SU-DHL-6 (cell line): ENCODE results near the gene CXXC5.

ENCODE experiments used
- H2AFZ ChIP-seq: fragments of 200-600 bp; sonication (generic); 2 replicates; pipeline ENCODE4 v1.6.1; 2014; ENCODE audit warnings: low read depth, mild to moderate bottlenecking, moderate library complexity, mixed read lengths, antibody characterized with exemption, low read length; ENCODE audit not compliant: severe bottlenecking
- H3F3A ChIP-seq: fragments of 200-600 bp; shearing (Covaris generic); 2 replicates; pipeline ENCODE4 v1.6.0; 2016; ENCODE audit warnings: antibody characterized with exemption, mild to moderate bottlenecking; ENCODE audit not compliant: insufficient read depth
- H3K27ac ChIP-seq: fragments of 200-600 bp; sonication (generic); 2 replicates; pipeline ENCODE4 v1.5.1; 2016; ENCODE audit warnings: low read depth, mild to moderate bottlenecking, low read length, moderate library complexity, mixed read lengths
- H3K27me3 ChIP-seq: fragments of 200-600 bp; sonication (generic), shearing (Covaris generic); 2 replicates; pipeline ENCODE4 v1.6.0; 2014; ENCODE audit warnings: mild to moderate bottlenecking, low read length
- H3K36me3 ChIP-seq: fragments of 200-600 bp; sonication (generic); 2 replicates; pipeline ENCODE4 v1.6.1; 2014; ENCODE audit warnings: mild to moderate bottlenecking, low read length, mixed read lengths
- H3K4me2 ChIP-seq: fragments of 300-600, 200-600 bp; shearing (Covaris generic), sonication (generic); 2 replicates; pipeline ENCODE4 v1.6.0; 2014; ENCODE audit warnings: low read length, low read depth, mild to moderate bottlenecking; ENCODE audit not compliant: poor library complexity, severe bottlenecking
- H3K4me3 ChIP-seq: fragments of 200-600 bp; sonication (generic); 2 replicates; pipeline ENCODE4 v1.5.1; 2014; ENCODE audit warnings: antibody characterized with exemption, low read length, mild to moderate bottlenecking, mixed read lengths; ENCODE audit not compliant: insufficient read depth, poor library complexity, severe bottlenecking
- H3K79me2 ChIP-seq: fragments of 200-600 bp; sonication (generic); 2 replicates; pipeline ENCODE4 v1.6.1; 2014; ENCODE audit warnings: mild to moderate bottlenecking, low read length, moderate library complexity; ENCODE audit not compliant: insufficient read depth
- H3K9ac ChIP-seq: fragments of 200-600 bp; sonication (generic); 2 replicates; pipeline ENCODE4 v1.7.0; 2014; ENCODE audit warnings: mild to moderate bottlenecking, low read length
- H3K9me2 ChIP-seq: fragments of 200-600 bp; sonication (generic); replicated peaks from 2 replicates; pipeline ENCODE4 v1.6.1; 2014; ENCODE audit warnings: low read length; ENCODE audit not compliant: insufficient read depth
- H3K9me3 ChIP-seq: fragments of 200-600 bp; sonication (generic); 2 replicates; pipeline ENCODE4 v1.6.1; 2014; ENCODE audit warnings: low read length, mixed read lengths; ENCODE audit not compliant: insufficient read depth
- H4K20me1 ChIP-seq: fragments of 200-600 bp; sonication (generic); 2 replicates; pipeline ENCODE4 v1.6.1; 2014; ENCODE audit warnings: low read depth, mild to moderate bottlenecking, antibody characterized with exemption, low read length, moderate library complexity, mixed read lengths
- EZH2phosphoT487 ChIP-seq: fragments of 200-600 bp; sonication (generic), shearing (Covaris generic); conservative IDR thresholded peaks from 2 replicates; pipeline ENCODE4 v1.6.1; 2018; ENCODE audit warnings: mild to moderate bottlenecking, antibody characterized with exemption, low read length, moderate library complexity, mixed read lengths
- TF ChIP-seq, protein P1 (sequence below): fragments of 200-600 bp; sonication (generic); IDR thresholded peaks from one replicate; pipeline ENCODE4 v1.5.1; 2017; ENCODE audit warnings: antibody characterized with exemption, mild to moderate bottlenecking, low read length, moderate library complexity; ENCODE audit not compliant: insufficient read depth, poor library complexity, severe bottlenecking

CXXC5 gene

DNA sequence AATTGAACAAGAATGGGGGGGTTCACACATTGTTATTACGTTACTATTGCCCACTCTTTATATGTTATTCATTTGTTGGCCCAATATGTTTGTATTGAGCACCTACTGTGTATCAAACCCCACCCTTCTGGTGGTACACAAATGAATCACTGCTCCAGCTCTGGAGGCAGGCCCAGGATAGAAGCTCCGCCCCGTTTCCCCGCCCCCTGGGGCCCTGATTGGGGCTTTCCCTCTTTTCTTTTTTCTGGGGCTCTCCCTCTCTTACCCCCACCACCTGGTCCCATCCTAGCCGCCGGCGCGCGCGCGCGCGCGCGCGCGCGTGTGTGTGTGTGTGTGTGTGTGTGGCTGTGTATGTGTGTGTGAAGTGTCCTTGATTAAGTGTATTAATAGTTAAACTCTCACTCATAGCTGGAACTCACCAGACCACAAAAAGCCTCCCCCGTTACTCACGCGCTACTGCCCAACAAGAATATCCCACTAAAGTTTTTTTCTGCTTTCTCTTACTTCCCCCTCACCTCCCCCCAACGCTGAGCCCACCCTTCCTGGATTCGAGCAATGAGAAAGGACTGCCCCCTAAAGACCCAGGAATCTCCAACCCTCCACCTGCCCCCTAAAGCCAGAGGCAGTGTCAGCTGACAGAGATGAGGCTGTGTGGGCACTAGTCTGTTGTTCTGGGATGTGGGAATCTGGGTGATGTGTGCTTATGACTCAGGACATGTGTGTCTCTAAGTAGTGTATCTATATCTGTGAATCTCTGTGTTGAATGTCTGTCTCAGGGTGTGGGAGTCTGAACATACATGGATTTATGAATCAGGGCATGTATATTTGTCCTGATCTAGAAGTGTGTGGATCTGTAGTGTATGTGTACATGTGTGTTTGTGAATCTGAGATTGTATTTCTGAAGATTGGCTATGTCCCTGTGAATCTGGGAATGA, 4.0 kb downstream of the CXXC5 start:
- no peaks in the 10 kb centered on the region for H3K9me3 ChIP-seq
- H3K27me3 ChIP-seq: no peaks in the 10 kb centered on the region
- H3K27ac ChIP-seq: peak overlapping the region; percentile 93
- TF ChIP-seq, protein P1, sequence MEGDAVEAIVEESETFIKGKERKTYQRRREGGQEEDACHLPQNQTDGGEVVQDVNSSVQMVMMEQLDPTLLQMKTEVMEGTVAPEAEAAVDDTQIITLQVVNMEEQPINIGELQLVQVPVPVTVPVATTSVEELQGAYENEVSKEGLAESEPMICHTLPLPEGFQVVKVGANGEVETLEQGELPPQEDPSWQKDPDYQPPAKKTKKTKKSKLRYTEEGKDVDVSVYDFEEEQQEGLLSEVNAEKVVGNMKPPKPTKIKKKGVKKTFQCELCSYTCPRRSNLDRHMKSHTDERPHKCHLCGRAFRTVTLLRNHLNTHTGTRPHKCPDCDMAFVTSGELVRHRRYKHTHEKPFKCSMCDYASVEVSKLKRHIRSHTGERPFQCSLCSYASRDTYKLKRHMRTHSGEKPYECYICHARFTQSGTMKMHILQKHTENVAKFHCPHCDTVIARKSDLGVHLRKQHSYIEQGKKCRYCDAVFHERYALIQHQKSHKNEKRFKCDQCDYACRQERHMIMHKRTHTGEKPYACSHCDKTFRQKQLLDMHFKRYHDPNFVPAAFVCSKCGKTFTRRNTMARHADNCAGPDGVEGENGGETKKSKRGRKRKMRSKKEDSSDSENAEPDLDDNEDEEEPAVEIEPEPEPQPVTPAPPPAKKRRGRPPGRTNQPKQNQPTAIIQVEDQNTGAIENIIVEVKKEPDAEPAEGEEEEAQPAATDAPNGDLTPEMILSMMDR: no peak
- TF ChIP-seq EZH2phosphoT487: no peak
- H3K9me2 ChIP-seq: no peaks in the 10 kb centered on the region
- H3K4me2 ChIP-seq: peak overlapping the region; percentile 88
- peaks cover 89% of the 10 kb centered on the region for H3K79me2 ChIP-seq
- H3K36me3 ChIP-seq: no peaks in the 10 kb centered on the region
- peaks cover 26% of the 10 kb centered on the region for H3F3A ChIP-seq
- H3K4me3 ChIP-seq: peak overlapping the region; percentile 75
- H2AFZ ChIP-seq: no peak overlapping the region
- peak overlapping the region; percentile 83 for H3K9ac ChIP-seq
- H4K20me1 ChIP-seq: peaks cover 5% of the 10 kb centered on the region; the same call in 1 of the 2 replicates

DNA sequence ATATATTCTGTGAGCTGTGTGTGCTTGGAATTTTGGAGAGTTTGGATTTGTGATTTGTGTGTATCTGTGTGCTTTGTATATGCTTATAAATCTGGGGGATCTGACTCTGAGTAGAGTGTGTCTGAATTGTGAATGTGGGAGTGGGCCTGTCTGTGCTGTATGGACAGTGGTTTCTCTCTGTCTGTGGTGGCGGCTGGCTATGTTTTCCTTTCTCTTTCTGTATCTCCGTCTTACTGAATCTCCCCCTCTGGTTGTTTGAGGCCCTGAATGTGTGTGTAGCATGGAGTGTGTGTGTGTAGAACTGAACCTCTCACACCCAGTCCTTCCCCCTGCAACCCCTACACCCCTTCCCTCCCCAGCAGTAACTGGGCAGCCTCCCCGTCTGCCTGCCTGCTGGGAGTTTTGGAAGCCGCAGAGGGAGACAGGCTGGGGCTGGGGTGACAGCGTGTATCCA, 4.7 kb downstream of the CXXC5 start:
- TF ChIP-seq, protein P1: no peak
- no peak for TF ChIP-seq EZH2phosphoT487
- H3K27me3 ChIP-seq: no peaks in the 10 kb centered on the region
- H3K36me3 ChIP-seq: no peaks in the 10 kb centered on the region
- H3K27ac ChIP-seq: peak overlapping the region; percentile 93
- peaks cover 26% of the 10 kb centered on the region for H3F3A ChIP-seq
- no peaks in the 10 kb centered on the region for H3K9me2 ChIP-seq
- H2AFZ ChIP-seq: no peak overlapping the region
- no peaks in the 10 kb centered on the region for H3K9me3 ChIP-seq
- H3K79me2 ChIP-seq: peaks cover 96% of the 10 kb centered on the region
- H3K9ac ChIP-seq: peak overlapping the region; percentile 29
- H4K20me1 ChIP-seq: peaks cover 5% of the 10 kb centered on the region; the same call in 1 of the 2 replicates
- no peak overlapping the region for H3K4me3 ChIP-seq
- H3K4me2 ChIP-seq: peak overlapping the region; percentile 88

DNA sequence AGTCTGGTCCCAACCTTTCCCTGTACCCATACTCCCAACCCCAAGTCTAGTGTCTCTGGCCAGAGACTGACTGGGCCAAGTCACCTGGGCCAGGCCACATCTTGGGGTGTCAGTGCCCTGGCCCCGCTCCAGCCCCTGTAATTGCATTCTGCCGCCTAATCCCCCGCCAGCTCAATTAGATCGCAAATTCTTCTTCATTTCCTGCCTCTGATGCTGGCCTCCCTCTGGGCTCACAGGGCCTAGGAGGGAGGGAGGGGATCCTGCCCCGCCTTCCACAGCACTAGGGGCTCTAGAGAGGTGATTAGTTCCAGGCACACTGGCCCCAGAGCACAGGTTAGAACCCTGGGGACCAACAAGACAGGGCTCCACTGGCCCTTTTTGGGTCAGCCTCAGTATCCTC, 5.5 kb downstream of the CXXC5 start:
- Histone ChIP-seq H3K4me2 (peak overlapping the region; percentile 88), H3K9ac (peak overlapping the region; percentile 29), H3K36me3 (no peaks in the 10 kb centered on the region), H3K4me3 (no peak overlapping the region), H3K9me3 (no peaks in the 10 kb centered on the region), H3K27ac (peak overlapping the region; percentile 93), H3F3A (peaks cover 26% of the 10 kb centered on the region), H4K20me1 (peaks cover 5% of the 10 kb centered on the region; the same call in 1 of the 2 replicates), H3K9me2 (no peaks in the 10 kb centered on the region), H3K79me2 (peaks cover 100% of the 10 kb centered on the region), H3K27me3 (no peaks in the 10 kb centered on the region), H2AFZ (no peak overlapping the region)
- TF ChIP-seq EZH2phosphoT487: no peak
- TF ChIP-seq, protein P1: no peak
